ENCODE results near the gene ATP6V0E2. TPM values are rescaled to one million over a fixed set of nuclear protein-coding genes. Genes with fewer than 3 reads are reported as not detected.

Gene ATP6V0E2
- total and polyA plus RNA-seq, 12 donors, result 27.5 to 119 (median 88.4) TPM

DNA sequence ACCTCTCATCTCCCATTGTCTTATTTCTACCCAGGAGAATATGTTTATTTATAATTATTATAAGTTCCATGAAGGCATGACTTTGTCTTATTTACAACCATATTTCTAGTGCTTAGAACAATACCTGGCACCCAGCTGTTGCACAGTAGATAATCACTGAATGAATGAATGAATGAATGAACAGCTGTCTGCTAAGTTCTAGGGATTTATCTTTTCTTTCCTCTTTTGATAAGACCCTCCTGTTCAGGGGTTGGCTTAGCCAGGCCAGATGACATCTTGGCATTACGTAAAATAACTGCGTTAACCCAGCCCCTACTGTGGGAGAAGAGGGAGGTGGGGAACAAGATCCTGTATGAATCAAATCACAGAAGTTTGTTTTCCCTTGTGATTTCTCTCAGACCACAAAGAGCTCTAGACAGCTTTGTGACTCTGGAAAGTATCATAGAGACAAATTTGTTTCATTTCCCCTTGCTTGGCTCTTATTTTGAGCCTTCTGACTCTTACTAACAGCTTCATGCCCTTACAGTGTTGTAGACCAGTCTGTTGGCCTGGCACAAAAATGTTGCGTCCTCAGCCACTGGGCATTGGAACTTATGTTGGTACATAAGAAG is 27.2 kb upstream of the ATP6V0E2 start:
- intact Hi-C loops (cut with DNase I), result no loop called here
- ATAC-seq (no peak), DNase-seq (no peak)
- H3K36me3 ChIP-seq, result peaks cover 0 to 58% (median 18%) of the 10 kb centered on the region in 9 donors
- H3K27ac ChIP-seq, result no peak overlapping the region
- no peaks in the 10 kb centered on the region for H3K9me3 ChIP-seq
- no peak overlapping the region for H3K4me3 ChIP-seq
- 82 to 90% methylated on average over 3 of the region's 3 CpGs for WGBS, 2 donors
- no peaks in the 10 kb centered on the region for H3K27me3 ChIP-seq
- TF ChIP-seq, protein P1, sequence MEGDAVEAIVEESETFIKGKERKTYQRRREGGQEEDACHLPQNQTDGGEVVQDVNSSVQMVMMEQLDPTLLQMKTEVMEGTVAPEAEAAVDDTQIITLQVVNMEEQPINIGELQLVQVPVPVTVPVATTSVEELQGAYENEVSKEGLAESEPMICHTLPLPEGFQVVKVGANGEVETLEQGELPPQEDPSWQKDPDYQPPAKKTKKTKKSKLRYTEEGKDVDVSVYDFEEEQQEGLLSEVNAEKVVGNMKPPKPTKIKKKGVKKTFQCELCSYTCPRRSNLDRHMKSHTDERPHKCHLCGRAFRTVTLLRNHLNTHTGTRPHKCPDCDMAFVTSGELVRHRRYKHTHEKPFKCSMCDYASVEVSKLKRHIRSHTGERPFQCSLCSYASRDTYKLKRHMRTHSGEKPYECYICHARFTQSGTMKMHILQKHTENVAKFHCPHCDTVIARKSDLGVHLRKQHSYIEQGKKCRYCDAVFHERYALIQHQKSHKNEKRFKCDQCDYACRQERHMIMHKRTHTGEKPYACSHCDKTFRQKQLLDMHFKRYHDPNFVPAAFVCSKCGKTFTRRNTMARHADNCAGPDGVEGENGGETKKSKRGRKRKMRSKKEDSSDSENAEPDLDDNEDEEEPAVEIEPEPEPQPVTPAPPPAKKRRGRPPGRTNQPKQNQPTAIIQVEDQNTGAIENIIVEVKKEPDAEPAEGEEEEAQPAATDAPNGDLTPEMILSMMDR (IDR thresholded peaks at IDR 0.05), result no peak
- no peaks in the 10 kb centered on the region for H3K4me1 ChIP-seq

DNA sequence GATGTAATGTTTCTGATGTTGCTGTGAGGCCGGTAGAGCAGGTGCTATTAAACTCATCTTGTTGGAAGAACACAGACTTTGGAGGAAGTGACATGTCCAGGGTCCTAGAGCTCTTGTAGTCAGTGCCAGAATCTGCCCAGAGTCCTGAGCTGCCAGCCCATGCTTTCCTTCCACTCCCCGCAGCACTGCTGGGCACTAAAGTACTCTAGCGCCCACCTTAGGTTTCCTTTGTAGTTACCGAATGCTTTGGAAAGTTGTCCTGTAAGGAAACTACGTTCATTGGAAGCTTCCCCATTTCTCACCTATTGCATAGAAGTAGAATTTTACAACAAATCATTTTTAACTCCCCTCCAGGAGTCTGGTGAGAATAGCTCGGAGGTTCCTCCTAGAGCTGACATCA is 24.6 kb upstream of the ATP6V0E2 start:
- peaks cover 0 to under 1% (median 0%) of the 10 kb centered on the region in 9 donors for H3K4me1 ChIP-seq
- intact Hi-C loops (cut with DNase I), result no loop called here
- no peak overlapping the region for H3K27ac ChIP-seq
- no peaks in the 10 kb centered on the region for H3K9me3 ChIP-seq
- no peak for DNase-seq
- ATAC-seq, result no peak
- peaks cover 0 to 75% (median 29%) of the 10 kb centered on the region in 9 donors for H3K36me3 ChIP-seq
- no peak overlapping the region for H3K4me3 ChIP-seq
- 93 to 96% methylated on average over 6 of the region's 6 CpGs for WGBS, 2 donors
- no peaks in the 10 kb centered on the region for H3K27me3 ChIP-seq
- TF ChIP-seq, protein P1 (IDR thresholded peaks at IDR 0.05), result no peak

- Histone ChIP-seq H3K27me3 (no peaks in the 10 kb centered on the region), H3K4me3 (no peak overlapping the region)
These were observed 23.7 kb upstream of the ATP6V0E2 start for GRCh38 chr7:149850007-149850594.

GRCh38 chr7:149850716-149851115 is 23.1 kb upstream of the ATP6V0E2 start:
- no peak overlapping the region for H3K4me3 ChIP-seq
- H3K27ac ChIP-seq, result no peak overlapping the region
- no peaks in the 10 kb centered on the region for H3K9me3 ChIP-seq
- intact Hi-C loops (cut with DNase I), result no loop called here
- 68 to 73% methylated on average over 4 of the region's 4 CpGs for WGBS, 2 donors
- no peaks in the 10 kb centered on the region for H3K27me3 ChIP-seq
- no peak for ATAC-seq
- TF ChIP-seq, protein P1 (IDR thresholded peaks at IDR 0.05), result no peak
- H3K36me3 ChIP-seq, result peaks cover 0 to 64% (median 23%) of the 10 kb centered on the region in 9 donors
- DNase-seq, result no peak
- H3K4me1 ChIP-seq, result peaks cover under 1 to 15% (median 13%) of the 10 kb centered on the region in 9 donors

More at GRCh38 chr7:149850007-149850594, 23.7 kb upstream of the ATP6V0E2 start:
- 85% methylated on average over 16 of the region's 16 CpGs for WGBS, 2 donors
- no peaks in the 10 kb centered on the region for H3K9me3 ChIP-seq
- TF ChIP-seq, protein P1 (IDR thresholded peaks at IDR 0.05), result no peak
- ATAC-seq (no peak), DNase-seq (no peak)
- H3K4me1 ChIP-seq, result peaks cover 0 to 9% (median 7%) of the 10 kb centered on the region in 9 donors
- H3K27ac ChIP-seq, result no peak overlapping the region
- intact Hi-C loops (cut with DNase I), result no loop called here
- peaks cover 0 to 70% (median 24%) of the 10 kb centered on the region in 9 donors for H3K36me3 ChIP-seq
